GM12878 (cell line): ENCODE measurements around the gene TMEM253.

Source experiments
- EZH2 ChIP-seq: IDR thresholded peaks from 2 replicates; pipeline ENCODE4 v1.6.1; 2012; ENCODE audit warnings: low read depth, mild to moderate bottlenecking, control low read depth, inconsistent platforms, low read length, borderline replicate concordance; ENCODE audit not compliant: control insufficient read depth
- NFXL1 ChIP-seq: fragments of 450-650 bp; IDR thresholded peaks from 2 replicates; pipeline ENCODE4 v1.6.1; 2017; ENCODE audit warnings: antibody characterized with exemption, mild to moderate bottlenecking, borderline replicate concordance
- TF ChIP-seq, protein P1 (sequence below), 3 experiments: IDR thresholded peaks in 2 of 3; conservative IDR thresholded peaks in 1 of 3; 2 replicates each; pipeline ENCODE4 v1.5.1; 2011; ENCODE audit warnings: low read depth in 3 of 3, low read length in 3 of 3, mild to moderate bottlenecking in 3 of 3, control low read depth in 2 of 3, moderate library complexity in 2 of 3, inconsistent platforms in 1 of 3, mixed read lengths in 1 of 3; ENCODE audit not compliant: control insufficient read depth in 2 of 3, insufficient read depth in 1 of 3; ENCODE audit errors: extremely low read depth in 1 of 3

DNA sequence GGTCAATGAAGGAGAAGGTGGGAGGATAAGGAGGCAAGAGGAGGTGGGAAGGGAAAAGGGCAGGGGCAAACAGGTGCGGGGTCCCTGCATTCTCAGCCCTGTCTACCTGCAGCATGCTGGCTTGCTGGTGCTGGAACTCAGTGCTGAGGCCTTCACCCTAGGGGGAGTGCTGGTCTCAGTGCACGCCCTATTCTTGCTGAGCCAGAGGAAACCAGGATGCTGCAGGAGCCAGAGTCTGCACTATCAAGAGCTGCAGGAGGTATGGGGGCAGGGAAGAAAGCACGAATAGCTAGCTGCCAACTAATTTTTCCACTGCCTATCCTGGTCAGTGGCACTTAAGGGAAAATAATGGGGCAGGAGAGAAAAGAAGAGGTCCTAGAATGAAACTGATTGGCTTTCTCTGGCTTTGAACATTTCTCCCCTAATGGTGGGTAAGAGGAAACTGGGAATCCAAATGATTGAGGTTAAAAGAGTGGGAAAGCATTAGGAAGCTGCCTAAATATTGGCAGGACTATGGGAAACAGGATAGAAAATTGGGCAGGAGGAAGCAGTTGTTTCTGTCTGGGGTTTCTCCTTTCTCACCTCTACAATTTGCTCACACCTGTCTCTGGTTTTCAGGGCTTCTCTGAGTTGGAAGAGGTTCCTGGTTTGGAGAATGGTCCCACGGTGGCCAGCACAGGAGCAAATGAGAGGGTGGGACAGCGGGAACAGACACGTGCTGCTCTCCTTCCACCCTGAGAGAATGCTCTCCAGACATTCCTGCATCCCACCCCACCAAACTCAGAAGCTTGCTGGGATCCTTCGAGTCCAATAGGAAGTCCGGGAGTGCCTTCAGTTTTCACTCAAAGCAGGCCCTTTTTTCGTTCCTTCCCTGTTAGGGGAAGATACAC is 1.9 kb downstream of the TMEM253 start:
- no peak for TF ChIP-seq NFXL1
- TF ChIP-seq EZH2 = no peak
- TF ChIP-seq, protein P1, sequence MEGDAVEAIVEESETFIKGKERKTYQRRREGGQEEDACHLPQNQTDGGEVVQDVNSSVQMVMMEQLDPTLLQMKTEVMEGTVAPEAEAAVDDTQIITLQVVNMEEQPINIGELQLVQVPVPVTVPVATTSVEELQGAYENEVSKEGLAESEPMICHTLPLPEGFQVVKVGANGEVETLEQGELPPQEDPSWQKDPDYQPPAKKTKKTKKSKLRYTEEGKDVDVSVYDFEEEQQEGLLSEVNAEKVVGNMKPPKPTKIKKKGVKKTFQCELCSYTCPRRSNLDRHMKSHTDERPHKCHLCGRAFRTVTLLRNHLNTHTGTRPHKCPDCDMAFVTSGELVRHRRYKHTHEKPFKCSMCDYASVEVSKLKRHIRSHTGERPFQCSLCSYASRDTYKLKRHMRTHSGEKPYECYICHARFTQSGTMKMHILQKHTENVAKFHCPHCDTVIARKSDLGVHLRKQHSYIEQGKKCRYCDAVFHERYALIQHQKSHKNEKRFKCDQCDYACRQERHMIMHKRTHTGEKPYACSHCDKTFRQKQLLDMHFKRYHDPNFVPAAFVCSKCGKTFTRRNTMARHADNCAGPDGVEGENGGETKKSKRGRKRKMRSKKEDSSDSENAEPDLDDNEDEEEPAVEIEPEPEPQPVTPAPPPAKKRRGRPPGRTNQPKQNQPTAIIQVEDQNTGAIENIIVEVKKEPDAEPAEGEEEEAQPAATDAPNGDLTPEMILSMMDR (IDR thresholded peaks at IDR 0.05 in 2 of 3, conservative IDR thresholded peaks at IDR 0.05 in 1 of 3; ENCODE audit: control insufficient read depth in 2 of 3, extremely low read depth in 1 of 3, insufficient read depth in 1 of 3, low read depth in 3 of 3, low read length in 3 of 3) = no peak
